Neural cell (in vitro differentiated cells): ENCODE data around the gene ZNF407. TPM values are rescaled to one million over a fixed set of nuclear protein-coding genes. Genes with fewer than 3 reads are reported as not detected.

Experiments
- H2AFZ ChIP-seq: fragments of 200-600, 300-800 bp; sonication (generic), shearing (Covaris generic); 2 replicates; pipeline ENCODE4 v1.6.0; 2014; ENCODE audit warnings: low read depth, mild to moderate bottlenecking, antibody characterized with exemption, low read length, moderate library complexity
- H3F3A ChIP-seq: fragments of 200-600 bp; shearing (Covaris generic); 2 replicates; pipeline ENCODE4 v1.6.1; 2016; ENCODE audit warnings: mild to moderate bottlenecking, moderate library complexity, mixed read lengths, antibody characterized with exemption, low read length; ENCODE audit not compliant: insufficient read depth, poor library complexity, severe bottlenecking
- H3K27ac ChIP-seq: fragments of 200-600, 300-800 bp; sonication (generic), shearing (Covaris generic); 2 replicates; pipeline ENCODE4 v1.5.1; 2014; ENCODE audit warnings: mild to moderate bottlenecking, low read length, moderate library complexity
- H3K27me3 ChIP-seq: fragments of 300-800, 200-600 bp; sonication (generic), shearing (Covaris generic); 2 replicates; pipeline ENCODE4 v1.6.0; 2014; ENCODE audit warnings: mild to moderate bottlenecking, low read depth, low read length, moderate library complexity; ENCODE audit not compliant: insufficient read depth
- H3K36me3 ChIP-seq: fragments of 300-800, 200-600 bp; sonication (generic), shearing (Covaris generic); 2 replicates; pipeline ENCODE4 v1.5.1; 2014; ENCODE audit warnings: mild to moderate bottlenecking, antibody characterized with exemption, low read length, moderate library complexity; ENCODE audit not compliant: insufficient read depth
- H3K4me2 ChIP-seq: fragments of 300-800, 200-600 bp; sonication (generic), shearing (Covaris generic); 2 replicates; pipeline ENCODE4 v1.6.0; 2014; ENCODE audit warnings: mild to moderate bottlenecking, low read length
- H3K4me3 ChIP-seq: fragments of 300-800, 200-600 bp; sonication (generic), shearing (Covaris generic); 2 replicates; pipeline ENCODE4 v1.5.1; 2014; ENCODE audit warnings: mild to moderate bottlenecking, low read length, moderate library complexity
- H3K79me2 ChIP-seq: fragments of 200-600 bp; shearing (Covaris generic); replicated peaks from 2 replicates; pipeline ENCODE4 v1.6.0; 2014; ENCODE audit warnings: mild to moderate bottlenecking, low read length, moderate library complexity; ENCODE audit not compliant: insufficient read depth
- H3K9ac ChIP-seq: fragments of 300-800, 200-600 bp; sonication (generic), shearing (Covaris generic); 2 replicates; pipeline ENCODE4 v1.6.1; 2016; ENCODE audit warnings: mild to moderate bottlenecking, low read length, mixed read lengths
- H3K9me2 ChIP-seq: fragments of 200-600 bp; shearing (Covaris generic); 2 replicates; pipeline ENCODE4 v1.6.1; 2016; ENCODE audit warnings: mild to moderate bottlenecking, low read length, mixed read lengths; ENCODE audit not compliant: insufficient read depth
- H3K9me3 ChIP-seq: fragments of 200-600, 300-800 bp; sonication (generic), shearing (Covaris generic); 2 replicates; pipeline ENCODE4 v1.6.1; 2016; ENCODE audit warnings: mild to moderate bottlenecking, mixed run types, low read length, moderate library complexity, mixed read lengths
- H4K20me1 ChIP-seq: fragments of 200-600 bp; shearing (Covaris generic); 2 replicates; pipeline ENCODE4 v1.6.1; 2016; ENCODE audit warnings: mild to moderate bottlenecking, mixed run types; ENCODE audit not compliant: insufficient read depth
- EP300 ChIP-seq: fragments of 450-650 bp; conservative IDR thresholded peaks from 2 replicates; pipeline ENCODE4 v1.6.1; 2014; ENCODE audit warnings: antibody characterized with exemption, mild to moderate bottlenecking, moderate library complexity; ENCODE audit not compliant: poor library complexity, severe bottlenecking
- EZH2 ChIP-seq: fragments of 200-600, 300-800 bp; shearing (Covaris generic), sonication (generic); IDR thresholded peaks from 2 replicates; pipeline ENCODE4 v1.6.1; 2014; ENCODE audit warnings: antibody characterized with exemption, low read length, borderline replicate concordance, mild to moderate bottlenecking; ENCODE audit not compliant: insufficient read depth, poor library complexity, severe bottlenecking
- MXI1 ChIP-seq: fragments of 450-650 bp; conservative IDR thresholded peaks from 2 replicates; pipeline ENCODE4 v1.6.1; 2014; ENCODE audit warnings: antibody characterized with exemption, mild to moderate bottlenecking; ENCODE audit not compliant: poor library complexity, severe bottlenecking
- POLR2AphosphoS5 ChIP-seq: IDR thresholded peaks from 2 replicates; pipeline ENCODE4 v1.6.1; 2012
- RAD21 ChIP-seq: fragments of 450-650 bp; conservative IDR thresholded peaks from 2 replicates; pipeline ENCODE4 v1.6.1; 2014; ENCODE audit warnings: antibody characterized with exemption, mild to moderate bottlenecking, moderate library complexity
- SMC3 ChIP-seq: fragments of 450-650 bp; conservative IDR thresholded peaks from 2 replicates; pipeline ENCODE4 v1.6.1; 2014; ENCODE audit warnings: antibody characterized with exemption, mild to moderate bottlenecking, moderate library complexity; ENCODE audit not compliant: poor library complexity
- TAF1 ChIP-seq: IDR thresholded peaks from 2 replicates; pipeline ENCODE4 v1.6.1; 2012; ENCODE audit warnings: low read depth
- polyA plus RNA-seq: library from polyadenylated mRNA; depleted of rRNA; stranded (reverse); fragments of >200 nt; gene quantifications from 2 replicates; pipeline ENCODE4 v1.2.3, GENCODE V29; 2014
- TF ChIP-seq, protein P1 (sequence below): IDR thresholded peaks from 2 replicates; pipeline ENCODE4 v1.6.1; 2012; ENCODE audit warnings: borderline replicate concordance

ZNF407 gene
- polyA plus RNA-seq, 1 donor from 2014 or later = 2.9 TPM

DNA sequence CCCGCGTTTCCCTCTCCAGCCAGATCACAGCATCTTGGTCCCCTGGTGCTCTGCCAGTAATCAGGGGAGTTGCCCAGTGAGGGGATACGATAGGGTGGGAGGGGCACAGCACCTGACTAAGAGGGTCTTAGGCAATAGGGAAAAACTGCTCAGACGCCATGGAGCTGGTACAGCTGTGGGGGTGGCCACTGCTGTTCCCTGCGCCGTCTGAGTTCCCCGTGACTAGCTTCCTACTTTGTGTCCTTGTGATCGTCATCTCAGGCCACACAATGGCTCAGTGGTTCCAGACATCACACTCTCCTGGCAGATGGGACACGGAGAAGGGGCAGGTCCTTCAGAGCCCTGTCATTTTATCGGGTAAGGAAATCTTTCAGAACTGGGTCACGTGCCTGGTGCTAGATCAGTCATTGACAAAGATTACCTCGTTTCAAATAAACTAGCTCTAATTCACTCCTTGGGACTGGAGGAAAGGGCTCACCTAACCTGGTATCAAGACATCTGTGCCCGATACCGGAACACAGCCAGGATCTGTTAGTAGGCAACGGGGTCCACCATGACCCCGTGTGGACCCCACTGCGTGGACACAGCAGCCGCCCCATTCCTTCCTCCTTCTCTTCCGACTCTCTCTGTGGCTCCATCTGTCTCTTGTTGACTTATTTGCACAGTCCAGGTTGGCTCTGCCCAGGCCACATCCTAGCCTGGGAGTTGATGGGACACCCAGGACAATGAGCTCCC is 509.7 kb downstream of the ZNF407 start:
- no peaks in the 10 kb centered on the region for H3F3A ChIP-seq
- H3K36me3 ChIP-seq = no peaks in the 10 kb centered on the region
- H4K20me1 ChIP-seq = no peaks in the 10 kb centered on the region
- no peaks in the 10 kb centered on the region for H3K9me2 ChIP-seq
- H3K79me2 ChIP-seq = no peaks in the 10 kb centered on the region
- H3K4me2 ChIP-seq = no peak overlapping the region
- H3K9me3 ChIP-seq = no peaks in the 10 kb centered on the region
- no peak overlapping the region for H2AFZ ChIP-seq
- no peak overlapping the region for H3K9ac ChIP-seq
- no peak overlapping the region for H3K27ac ChIP-seq
- H3K4me3 ChIP-seq = no peak overlapping the region
- no peak for TF ChIP-seq SMC3
- no peak for TF ChIP-seq TAF1
- no peak for TF ChIP-seq MXI1
- no peaks in the 10 kb centered on the region for H3K27me3 ChIP-seq

DNA sequence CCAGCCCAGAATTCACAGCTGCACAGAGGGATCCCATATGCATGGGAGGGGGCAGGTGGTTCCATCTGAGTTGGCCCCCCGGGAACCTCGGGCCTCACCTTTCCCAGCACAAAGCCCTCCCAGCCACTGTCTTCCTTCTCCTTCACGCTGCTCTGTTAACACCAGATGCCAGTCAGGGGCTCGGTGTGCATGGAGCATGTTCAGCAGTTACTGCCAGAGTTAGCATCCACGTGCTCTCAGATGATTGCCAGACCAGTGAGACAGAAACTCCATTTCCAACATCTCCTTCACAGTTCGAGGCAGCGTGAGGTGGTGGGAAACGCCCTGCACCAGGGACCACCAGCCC is 510.2 kb downstream of the ZNF407 start:
- Histone ChIP-seq H3K9me3 (no peaks in the 10 kb centered on the region), H3K27ac (no peak overlapping the region), H3K27me3 (no peaks in the 10 kb centered on the region), H3K4me2 (no peak overlapping the region), H3F3A (no peaks in the 10 kb centered on the region), H3K79me2 (no peaks in the 10 kb centered on the region), H3K36me3 (no peaks in the 10 kb centered on the region), H3K4me3 (no peak overlapping the region), H3K9ac (no peak overlapping the region), H2AFZ (no peak overlapping the region), H4K20me1 (no peaks in the 10 kb centered on the region), H3K9me2 (no peaks in the 10 kb centered on the region)
- no peak for TF ChIP-seq MXI1
- TF ChIP-seq SMC3 = no peak
- no peak for TF ChIP-seq EP300
- no peak for TF ChIP-seq EZH2
- TF ChIP-seq, protein P1, sequence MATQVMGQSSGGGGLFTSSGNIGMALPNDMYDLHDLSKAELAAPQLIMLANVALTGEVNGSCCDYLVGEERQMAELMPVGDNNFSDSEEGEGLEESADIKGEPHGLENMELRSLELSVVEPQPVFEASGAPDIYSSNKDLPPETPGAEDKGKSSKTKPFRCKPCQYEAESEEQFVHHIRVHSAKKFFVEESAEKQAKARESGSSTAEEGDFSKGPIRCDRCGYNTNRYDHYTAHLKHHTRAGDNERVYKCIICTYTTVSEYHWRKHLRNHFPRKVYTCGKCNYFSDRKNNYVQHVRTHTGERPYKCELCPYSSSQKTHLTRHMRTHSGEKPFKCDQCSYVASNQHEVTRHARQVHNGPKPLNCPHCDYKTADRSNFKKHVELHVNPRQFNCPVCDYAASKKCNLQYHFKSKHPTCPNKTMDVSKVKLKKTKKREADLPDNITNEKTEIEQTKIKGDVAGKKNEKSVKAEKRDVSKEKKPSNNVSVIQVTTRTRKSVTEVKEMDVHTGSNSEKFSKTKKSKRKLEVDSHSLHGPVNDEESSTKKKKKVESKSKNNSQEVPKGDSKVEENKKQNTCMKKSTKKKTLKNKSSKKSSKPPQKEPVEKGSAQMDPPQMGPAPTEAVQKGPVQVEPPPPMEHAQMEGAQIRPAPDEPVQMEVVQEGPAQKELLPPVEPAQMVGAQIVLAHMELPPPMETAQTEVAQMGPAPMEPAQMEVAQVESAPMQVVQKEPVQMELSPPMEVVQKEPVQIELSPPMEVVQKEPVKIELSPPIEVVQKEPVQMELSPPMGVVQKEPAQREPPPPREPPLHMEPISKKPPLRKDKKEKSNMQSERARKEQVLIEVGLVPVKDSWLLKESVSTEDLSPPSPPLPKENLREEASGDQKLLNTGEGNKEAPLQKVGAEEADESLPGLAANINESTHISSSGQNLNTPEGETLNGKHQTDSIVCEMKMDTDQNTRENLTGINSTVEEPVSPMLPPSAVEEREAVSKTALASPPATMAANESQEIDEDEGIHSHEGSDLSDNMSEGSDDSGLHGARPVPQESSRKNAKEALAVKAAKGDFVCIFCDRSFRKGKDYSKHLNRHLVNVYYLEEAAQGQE = no peak
- no peak for TF ChIP-seq POLR2AphosphoS5
- no peak for TF ChIP-seq TAF1
- TF ChIP-seq RAD21 = no peak

DNA sequence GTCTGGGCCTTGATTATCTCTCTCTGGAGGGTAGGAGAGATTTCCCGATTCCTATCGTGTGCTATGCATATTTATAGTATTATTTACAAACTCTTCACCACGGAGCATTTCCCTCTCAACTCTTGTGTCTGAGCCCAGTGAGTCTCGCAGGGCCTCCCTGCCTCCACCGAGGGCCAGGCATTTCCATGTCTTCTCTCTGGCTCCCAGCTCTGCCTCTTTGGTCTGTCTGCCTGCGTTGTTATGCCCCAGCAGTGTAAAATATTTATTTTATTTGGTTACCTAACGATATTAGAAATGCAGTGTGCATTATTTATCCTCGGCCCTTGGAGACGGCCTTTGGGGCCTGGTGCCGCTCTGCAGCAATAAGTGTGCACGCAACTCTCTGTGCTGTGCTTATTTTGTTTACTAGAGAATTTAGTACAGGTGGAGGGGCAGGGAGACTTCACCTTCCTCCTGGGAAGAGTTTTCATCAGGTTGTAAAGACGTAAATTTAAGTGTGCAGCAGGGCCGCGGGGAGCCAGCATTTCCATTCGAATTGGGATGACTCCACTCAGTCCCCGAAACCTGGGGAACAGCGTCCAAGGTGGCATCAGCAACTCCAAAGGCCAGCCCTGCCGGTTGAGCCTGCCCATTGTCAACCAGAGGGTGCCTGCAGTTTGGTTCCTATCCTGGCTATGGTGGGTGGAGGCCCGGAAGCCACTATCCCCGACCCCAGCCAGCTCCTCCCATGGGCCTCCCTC is 511.1 kb downstream of the ZNF407 start:
- no peak overlapping the region for H3K4me3 ChIP-seq
- H4K20me1 ChIP-seq = no peaks in the 10 kb centered on the region
- no peaks in the 10 kb centered on the region for H3F3A ChIP-seq
- H3K9ac ChIP-seq = no peak overlapping the region
- H3K79me2 ChIP-seq = no peaks in the 10 kb centered on the region
- no peaks in the 10 kb centered on the region for H3K36me3 ChIP-seq
- no peaks in the 10 kb centered on the region for H3K27me3 ChIP-seq
- H2AFZ ChIP-seq = no peak overlapping the region
- no peak overlapping the region for H3K4me2 ChIP-seq
- TF ChIP-seq EP300 = no peak
- H3K27ac ChIP-seq = no peak overlapping the region
- no peaks in the 10 kb centered on the region for H3K9me2 ChIP-seq
- H3K9me3 ChIP-seq = no peaks in the 10 kb centered on the region
